Thyroid gland (tissue), 4 donors: ENCODE data around the gene MRGPRF.

Experiments
- POLR2A ChIP-seq, 2 donors: fragments of 450-650 bp; IDR thresholded peaks; one replicate each; pipeline ENCODE4 v1.6.1; 2017; ENCODE audit warnings: antibody characterized with exemption in 2 of 2, mild to moderate bottlenecking in 2 of 2, moderate library complexity in 1 of 2
- TF ChIP-seq, protein P1 (sequence below), 6 experiments: fragments of 200-600 bp in 3 of 6; fragments of 450-650 bp in 3 of 6; sonication (generic) in 3 of 6; IDR thresholded peaks; one replicate each; pipeline ENCODE4 v1.5.1; 2016 to 2019; ENCODE audit warnings: antibody characterized with exemption in 6 of 6, mild to moderate bottlenecking in 2 of 6, inconsistent platforms in 1 of 6, moderate library complexity in 1 of 6

DNA sequence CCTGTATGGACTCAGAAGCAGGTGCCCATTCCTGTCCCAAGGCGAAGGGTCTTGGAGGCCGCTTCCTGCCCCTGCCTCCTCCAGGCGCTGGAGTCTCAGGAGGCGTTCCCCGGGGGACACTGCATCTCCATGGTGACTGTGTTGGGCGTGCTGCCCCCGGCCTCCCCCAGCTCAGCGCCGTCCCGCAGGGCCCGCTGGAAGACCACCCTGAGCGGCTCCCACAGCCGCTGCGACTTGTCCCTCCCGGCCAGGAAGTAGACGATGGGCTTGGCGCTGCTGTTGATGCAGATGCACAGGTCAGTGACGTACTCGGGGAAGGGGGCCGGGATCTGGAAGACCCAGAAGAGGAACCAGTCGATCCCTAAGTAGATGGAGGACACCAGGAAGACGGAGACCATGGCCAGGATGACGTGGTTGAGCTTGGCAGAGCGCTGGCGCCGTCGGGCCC, 7.8 kb downstream of the MRGPRF start:
- TF ChIP-seq, protein P1, sequence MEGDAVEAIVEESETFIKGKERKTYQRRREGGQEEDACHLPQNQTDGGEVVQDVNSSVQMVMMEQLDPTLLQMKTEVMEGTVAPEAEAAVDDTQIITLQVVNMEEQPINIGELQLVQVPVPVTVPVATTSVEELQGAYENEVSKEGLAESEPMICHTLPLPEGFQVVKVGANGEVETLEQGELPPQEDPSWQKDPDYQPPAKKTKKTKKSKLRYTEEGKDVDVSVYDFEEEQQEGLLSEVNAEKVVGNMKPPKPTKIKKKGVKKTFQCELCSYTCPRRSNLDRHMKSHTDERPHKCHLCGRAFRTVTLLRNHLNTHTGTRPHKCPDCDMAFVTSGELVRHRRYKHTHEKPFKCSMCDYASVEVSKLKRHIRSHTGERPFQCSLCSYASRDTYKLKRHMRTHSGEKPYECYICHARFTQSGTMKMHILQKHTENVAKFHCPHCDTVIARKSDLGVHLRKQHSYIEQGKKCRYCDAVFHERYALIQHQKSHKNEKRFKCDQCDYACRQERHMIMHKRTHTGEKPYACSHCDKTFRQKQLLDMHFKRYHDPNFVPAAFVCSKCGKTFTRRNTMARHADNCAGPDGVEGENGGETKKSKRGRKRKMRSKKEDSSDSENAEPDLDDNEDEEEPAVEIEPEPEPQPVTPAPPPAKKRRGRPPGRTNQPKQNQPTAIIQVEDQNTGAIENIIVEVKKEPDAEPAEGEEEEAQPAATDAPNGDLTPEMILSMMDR (IDR thresholded peaks at IDR 0.05) = no peak
- TF ChIP-seq POLR2A (IDR thresholded peaks at IDR 0.05) = no peak
